AG04450 (cell line): ENCODE measurements around the gene MTG2. TPM values are rescaled to one million over a fixed set of nuclear protein-coding genes. Genes with fewer than 3 reads are reported as not detected.

Experiments used
- CTCF ChIA-PET: fragments of 300-600, 350-600 bp; formaldehyde crosslinking; extraction: SDS; loops from one replicate; lab custom pipeline; 2022; ENCODE audit warnings: antibody characterized with exemption, inconsistent platforms; lab: Charles Lee
- POLR2A ChIA-PET: fragments of 350-600 bp; formaldehyde crosslinking; extraction: SDS; loops from one replicate; lab custom pipeline; 2021; ENCODE audit warnings: antibody characterized with exemption, inconsistent platforms; lab: Yijun Ruan, JAX
- DNase-seq: peaks from one replicate; pipeline ENCODE4 v3.0.0-alpha.2; 2011; ENCODE audit warnings: low read depth, low spot score
- H3K27ac ChIP-seq: one replicate; pipeline ENCODE4 v1.5.1; 2012; ENCODE audit warnings: low read depth, low read length, control low read depth
- H3K27me3 ChIP-seq: one replicate; pipeline ENCODE4 v1.6.0; 2012; ENCODE audit warnings: low read length; ENCODE audit not compliant: control insufficient read depth, insufficient read depth
- H3K4me3 ChIP-seq: 2 replicates; pipeline ENCODE4 v1.5.1; 2011; ENCODE audit warnings: mild to moderate bottlenecking, low read depth, low read length, control low read depth
- H3K9me3 ChIP-seq: 2 replicates; pipeline ENCODE4 v1.5.1; 2012; ENCODE audit warnings: low read length; ENCODE audit not compliant: control insufficient read depth, insufficient read depth
- CTCF ChIP-seq: IDR thresholded peaks from 2 replicates; pipeline ENCODE4 v1.5.1; 2011; ENCODE audit warnings: low read depth, low read length, control low read depth, inconsistent platforms
- polyA plus RNA-seq: library from polyadenylated mRNA; depleted of rRNA; stranded (reverse); fragments of >200 nt; gene quantifications from 2 replicates; pipeline ENCODE4 v1.2.3, GENCODE V29; 2011

MTG2 gene
- polyA plus RNA-seq, 1 experiment, result 15.6 TPM

GRCh38 chr20:62168890-62169435 is 13.9 kb upstream of the MTG2 start:
- POLR2A ChIA-PET, result no interaction called here
- no peak for TF ChIP-seq CTCF
- CTCF ChIA-PET, result no interaction called here

GRCh38 chr20:62170536-62170935 is 12.3 kb upstream of the MTG2 start:
- H3K4me3 ChIP-seq, result no peak overlapping the region
- no peak for TF ChIP-seq CTCF
- POLR2A ChIA-PET, result no interaction called here
- no peak for DNase-seq
- H3K27ac ChIP-seq, result no peak overlapping the region
- CTCF ChIA-PET, result no interaction called here
- no peaks in the 10 kb centered on the region for H3K27me3 ChIP-seq
- H3K9me3 ChIP-seq, result no peaks in the 10 kb centered on the region; the same call in 1 of the 2 replicates

More at GRCh38 chr20:62168890-62169435, 13.9 kb upstream of the MTG2 start:
- H3K27me3 ChIP-seq, result no peaks in the 10 kb centered on the region
- DNase-seq, result no peak
- no peak overlapping the region for H3K4me3 ChIP-seq
- no peaks in the 10 kb centered on the region; the same call in 1 of the 2 replicates for H3K9me3 ChIP-seq
- no peak overlapping the region for H3K27ac ChIP-seq

- no peak for DNase-seq
- no peak for TF ChIP-seq CTCF
- H3K4me3 ChIP-seq, result no peak overlapping the region
- POLR2A ChIA-PET, result interaction anchor here (0.7 kb wide), 1 partner anchor 37 kb away, joined by 3 read pairs; no protein-coding TSS in a partner anchor
- no peak overlapping the region for H3K27ac ChIP-seq
- no peaks in the 10 kb centered on the region for H3K9me3 ChIP-seq
- CTCF ChIA-PET, result interaction anchor here (1.4 kb wide), 1 partner anchor 26 kb away, joined by 4 read pairs; no protein-coding TSS in a partner anchor
- no peaks in the 10 kb centered on the region for H3K27me3 ChIP-seq
Measured at GRCh38 chr20:62171245-62171644, 11.6 kb upstream of the MTG2 start.

- no peaks in the 10 kb centered on the region for H3K27me3 ChIP-seq
- DNase-seq, result no peak
- TF ChIP-seq CTCF, result no peak
- H3K9me3 ChIP-seq, result no peaks in the 10 kb centered on the region
- H3K4me3 ChIP-seq, result no peak overlapping the region
- ChIA-PET CTCF (no interaction called here), POLR2A (no interaction called here)
- no peak overlapping the region for H3K27ac ChIP-seq
Measured at GRCh38 chr20:62172666-62173065, 10.2 kb upstream of the MTG2 start.

- CTCF ChIA-PET, result no interaction called here
- Histone ChIP-seq H3K27me3 (no peaks in the 10 kb centered on the region), H3K4me3 (no peak overlapping the region), H3K9me3 (no peaks in the 10 kb centered on the region), H3K27ac (no peak overlapping the region)
- no peak for TF ChIP-seq CTCF
- no peak for DNase-seq
- POLR2A ChIA-PET, result no interaction called here
Measured at GRCh38 chr20:62174021-62174804, 8.6 kb upstream of the MTG2 start.
